Activated CD4-positive, CD25-positive, alpha-beta regulatory T cell treated with anti-CD3 and anti-CD28 coated beads, Interleukin-2, amount 50 U/mL, for 24 hours (primary cell): ENCODE data around the gene RAB15.

Experiments used
- ATAC-seq, 2 donors: fragments of 150-1000 bp; cut with Tn5 transposase; one replicate each; pipeline ENCODE4 v1.10.0; 2021; ENCODE audit warnings: mild to moderate bottlenecking in 1 of 2, moderate library complexity in 1 of 2

The RAB15 gene

DNA sequence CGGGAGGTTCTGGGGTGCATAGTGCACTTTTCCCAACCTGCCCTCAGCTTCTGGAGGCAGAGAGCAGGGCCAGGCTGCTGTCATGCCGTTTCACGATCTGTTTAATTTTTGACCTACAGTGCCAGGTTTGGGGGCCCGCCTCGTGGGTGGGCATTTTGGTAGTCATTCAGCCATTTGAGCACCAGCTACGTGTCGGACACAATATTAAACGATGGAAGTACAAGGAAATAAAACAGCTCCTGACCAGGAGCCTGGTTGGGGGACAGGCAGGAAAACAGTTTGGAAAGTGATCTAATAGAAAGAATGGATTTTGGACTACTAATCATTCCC is 15.3 kb upstream of the RAB15 start:
- ATAC-seq, result no peak

DNA sequence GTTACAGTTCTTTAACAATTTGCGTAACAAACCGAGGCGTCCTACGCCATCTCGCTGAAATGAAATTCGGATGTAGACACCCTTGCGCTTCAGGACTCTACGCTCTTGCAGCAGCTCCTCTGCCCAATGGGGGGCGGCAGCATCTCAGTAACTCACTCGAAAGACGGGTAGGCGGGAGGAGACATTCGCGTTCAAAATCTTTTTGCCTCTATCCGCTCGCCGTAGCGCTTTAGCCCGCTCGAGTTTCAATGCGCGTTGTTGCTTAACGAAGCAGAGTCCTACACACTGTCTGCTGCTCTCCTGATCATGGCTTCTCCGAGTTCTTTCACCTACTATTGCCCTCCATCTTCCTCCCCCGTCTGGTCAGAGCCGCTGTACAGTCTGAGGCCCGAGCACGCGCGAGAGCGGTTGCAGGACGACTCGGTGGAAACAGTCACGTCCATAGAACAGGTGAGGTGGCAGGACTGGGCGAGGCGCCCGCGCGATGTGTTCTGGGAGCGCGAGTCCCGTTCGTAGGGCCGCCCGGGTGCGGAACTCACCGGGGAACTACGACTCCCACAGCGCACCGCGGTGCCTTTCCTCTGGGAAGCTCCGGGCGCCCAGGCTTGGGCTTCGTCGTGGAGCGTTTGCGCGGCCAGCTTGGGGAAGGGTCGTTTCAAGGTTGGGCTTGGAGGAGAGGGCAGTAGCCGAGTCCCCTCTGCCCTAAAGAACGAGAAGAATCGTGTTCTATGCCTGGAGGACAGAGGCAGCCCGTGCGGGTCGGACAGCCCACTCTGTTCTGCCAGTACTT is 14.7 kb upstream of the RAB15 start, which contains the start of gene FNTB:
FNTB (plus strand) TSS at position 248 of the 790 bp plus-strand sequence; CDS start at position 307, 59 bp downstream.
- ATAC-seq, result peak; percentile 98 to 99

DNA sequence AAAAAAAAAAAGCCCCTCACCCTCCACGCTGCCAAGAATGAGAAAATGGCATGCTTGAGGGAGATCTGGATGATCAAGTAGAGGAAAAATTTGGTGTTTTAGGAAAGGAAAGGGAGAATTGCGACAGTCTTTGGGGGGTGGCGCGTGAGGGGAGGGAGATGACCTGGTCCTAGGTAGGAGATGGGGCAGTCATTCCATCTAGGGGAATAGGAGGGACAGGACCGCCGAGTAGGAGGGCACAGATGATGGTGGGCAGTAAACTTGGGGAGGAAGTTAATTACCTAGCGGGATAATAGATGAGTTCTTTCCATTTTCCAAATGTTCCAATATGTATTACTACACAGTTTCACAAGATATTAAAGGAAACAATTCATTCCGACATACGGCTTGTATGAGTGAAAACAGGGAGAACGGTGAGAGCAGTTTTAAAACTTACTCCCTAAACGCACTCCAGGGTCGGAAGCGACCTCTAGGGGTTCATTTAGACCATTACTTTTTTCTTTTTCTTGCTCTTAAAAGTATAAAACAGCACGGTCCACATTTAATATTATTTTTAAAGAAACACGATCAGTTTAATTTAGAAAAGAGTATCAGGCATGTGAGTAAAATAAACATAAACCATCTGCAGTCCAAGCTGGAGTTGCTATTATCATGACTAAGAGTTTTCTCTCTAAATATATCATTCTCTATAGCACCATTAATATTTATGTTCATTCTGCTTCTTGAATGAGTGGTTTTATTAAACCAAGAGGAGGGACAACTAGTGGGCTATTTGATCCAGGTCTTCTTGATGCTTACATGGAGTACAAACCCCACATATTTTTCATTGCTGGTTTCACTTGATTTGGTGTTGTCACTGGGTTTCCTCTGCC is 11.5 kb upstream of the RAB15 start:
- ATAC-seq, result no peak

DNA sequence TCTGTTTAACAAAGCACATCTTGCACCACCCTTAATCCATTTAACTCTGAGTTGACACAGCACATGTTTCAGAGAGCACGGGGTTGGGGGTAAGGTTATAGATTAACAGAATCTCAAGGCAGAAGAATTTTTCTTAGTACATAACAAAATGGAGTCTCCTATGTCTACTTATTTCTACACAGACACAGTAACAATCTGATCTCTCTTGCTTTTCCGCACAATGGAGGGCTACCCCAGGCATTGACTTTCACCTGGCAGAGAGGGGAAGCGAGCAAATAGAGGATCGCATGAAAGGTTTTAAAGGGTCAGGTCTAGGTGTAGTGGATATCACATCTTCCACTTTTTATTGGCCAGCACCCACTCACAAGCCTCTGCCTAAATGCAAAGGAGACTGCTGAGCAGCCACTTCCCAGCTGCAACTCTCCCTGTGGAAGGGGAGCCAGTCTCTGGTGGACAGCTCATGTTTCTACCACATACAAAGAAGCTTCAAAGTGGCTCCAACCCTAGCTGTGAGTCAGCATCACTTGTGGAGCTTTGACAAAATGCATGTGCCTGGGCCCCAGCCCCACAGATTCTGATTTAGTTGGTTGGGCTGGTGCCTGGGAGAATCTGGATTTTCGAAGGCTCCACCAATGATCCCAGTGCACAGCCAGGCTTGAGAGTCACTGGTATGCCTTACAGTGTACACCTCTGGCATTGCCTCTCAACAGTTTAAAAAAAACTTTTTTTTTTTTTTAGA is 7.4 kb upstream of the RAB15 start:
- ATAC-seq, result no peak

DNA sequence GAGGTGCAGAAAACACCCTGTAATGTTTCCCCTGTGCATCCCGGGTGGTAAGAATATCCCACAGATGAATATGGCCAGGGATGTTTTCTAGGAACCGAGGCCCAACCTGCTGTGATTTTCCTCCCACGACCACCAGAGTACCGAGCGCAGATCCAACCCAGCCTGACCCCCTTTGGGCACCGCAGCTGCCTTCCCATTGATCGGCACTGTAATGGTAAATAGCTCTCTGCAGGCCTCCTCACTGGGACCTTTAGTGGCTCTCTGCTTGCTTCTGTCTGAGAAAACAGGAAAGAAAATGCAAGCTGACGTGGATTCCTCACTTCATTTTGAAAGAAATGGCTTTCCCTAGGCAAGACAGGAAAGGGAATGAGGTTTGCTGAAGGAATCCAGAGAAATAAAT is 2.4 kb upstream of the RAB15 start:
- ATAC-seq, result no peak

DNA sequence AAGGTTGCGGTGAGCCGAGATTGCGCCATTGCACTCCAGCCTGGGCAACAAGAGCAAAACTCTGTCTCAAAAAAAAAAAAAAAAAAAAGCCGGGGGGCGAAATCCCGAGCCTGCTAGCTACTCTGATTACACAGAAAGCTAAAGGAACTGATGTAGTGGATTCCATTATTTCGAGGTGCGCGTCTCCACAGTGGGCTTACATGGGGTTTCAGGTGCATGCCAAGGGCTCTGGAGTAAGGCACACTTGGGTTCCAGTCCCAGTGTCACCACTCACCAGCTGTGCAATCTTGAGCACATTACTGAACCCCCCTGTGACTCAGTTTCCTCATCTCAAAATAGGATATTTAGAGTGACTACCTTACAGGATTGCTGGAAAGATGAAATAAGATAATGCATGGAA is 1.7 kb upstream of the RAB15 start:
- no peak for ATAC-seq

DNA sequence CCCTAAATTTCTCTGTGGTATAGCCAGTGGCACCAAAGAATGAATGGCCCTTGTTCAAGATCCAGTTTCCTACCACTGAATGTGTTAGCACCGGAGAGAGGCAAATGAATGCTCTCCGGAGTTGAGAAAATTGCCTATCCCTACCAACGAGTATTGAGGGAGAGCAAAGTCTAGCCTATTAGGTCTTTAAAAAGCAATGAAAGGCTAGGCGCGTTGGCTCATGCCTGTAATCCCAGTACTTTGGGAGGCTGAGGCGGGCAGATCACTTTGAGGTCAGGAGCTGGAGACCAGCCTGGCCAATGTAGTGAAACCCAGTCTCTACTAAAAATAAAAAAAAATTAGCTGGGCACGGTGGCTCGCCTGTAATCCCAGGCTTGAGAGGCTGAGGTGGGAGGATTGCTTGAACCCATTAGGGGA is 898 bp upstream of the RAB15 start:
- no peak for ATAC-seq

DNA sequence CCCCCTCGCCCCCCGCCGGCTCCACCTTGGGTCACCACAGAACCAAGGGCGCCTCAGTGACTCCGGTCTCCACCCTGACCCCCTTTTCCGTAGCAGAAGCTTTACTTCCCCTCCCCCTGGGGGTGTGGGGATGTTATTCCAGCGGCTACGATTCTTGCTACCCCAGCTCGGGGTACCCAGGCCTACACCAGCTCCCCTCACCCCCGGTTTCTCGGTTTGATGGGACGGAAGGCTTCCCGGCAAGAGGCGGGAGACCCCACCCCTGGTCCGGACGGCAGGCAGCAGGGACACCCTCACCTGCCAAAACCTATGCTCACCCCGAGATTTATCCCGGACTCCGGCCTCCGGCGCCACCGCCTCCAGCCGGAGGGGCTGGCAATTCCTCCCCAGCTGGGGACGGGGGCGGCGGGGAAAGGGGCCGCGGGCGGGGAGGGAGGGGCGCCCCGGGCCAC is 619 bp downstream of the RAB15 start:
- no peak for ATAC-seq

DNA sequence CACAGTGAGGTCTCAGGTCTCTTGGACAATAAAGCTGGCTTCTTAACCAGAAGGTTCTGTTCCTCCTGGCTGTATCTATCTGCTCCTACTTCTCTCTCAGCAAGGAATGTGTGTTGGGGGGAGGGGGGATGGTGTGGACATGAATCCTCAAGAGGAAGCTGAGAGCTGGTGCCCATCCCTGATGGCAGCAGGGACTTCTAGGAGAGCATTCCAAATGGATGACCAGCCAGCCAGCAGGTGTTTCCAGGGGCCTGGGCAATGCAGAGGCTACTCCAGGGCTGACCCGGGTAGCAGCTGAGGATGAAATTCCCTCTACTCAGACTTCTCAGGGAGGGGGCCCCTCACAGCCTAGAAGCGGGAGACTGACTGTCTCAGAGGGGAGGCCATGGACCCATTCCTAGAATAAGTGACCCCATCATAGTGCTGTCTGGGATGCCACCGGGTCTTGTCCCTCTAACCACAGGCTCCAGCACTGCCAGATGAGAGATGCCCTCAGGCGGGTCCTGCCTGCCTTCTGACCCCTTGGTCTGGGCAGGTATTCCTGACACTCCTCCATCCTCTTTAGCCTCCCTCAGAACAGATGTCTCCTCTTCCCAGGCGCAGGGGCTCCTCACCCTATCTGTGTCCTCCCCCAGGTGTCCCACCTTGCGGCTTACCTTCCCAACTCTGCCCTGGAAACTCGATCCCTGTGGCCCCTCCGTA is 1.2 kb downstream of the RAB15 start:
- no peak for ATAC-seq

DNA sequence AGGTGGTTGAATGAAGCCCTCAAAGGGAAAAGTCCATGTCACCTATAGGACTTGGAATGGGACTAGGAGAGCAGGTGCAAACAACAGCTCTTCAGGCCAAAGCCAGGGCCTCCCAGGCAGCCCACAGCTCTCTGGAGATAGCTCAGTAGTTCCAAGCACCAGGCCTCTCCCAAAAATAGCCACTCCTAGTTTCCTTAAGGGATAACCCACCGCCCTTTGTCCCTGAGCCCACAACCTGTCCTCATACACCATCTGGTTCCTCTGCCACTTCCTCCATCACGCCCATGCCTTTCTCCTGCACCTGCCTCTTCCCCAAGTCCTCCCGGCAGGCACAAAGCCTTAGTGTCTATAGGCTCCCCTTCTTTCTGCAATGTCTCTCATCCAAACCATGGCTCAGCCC is 2.1 kb downstream of the RAB15 start:
- no peak for ATAC-seq

DNA sequence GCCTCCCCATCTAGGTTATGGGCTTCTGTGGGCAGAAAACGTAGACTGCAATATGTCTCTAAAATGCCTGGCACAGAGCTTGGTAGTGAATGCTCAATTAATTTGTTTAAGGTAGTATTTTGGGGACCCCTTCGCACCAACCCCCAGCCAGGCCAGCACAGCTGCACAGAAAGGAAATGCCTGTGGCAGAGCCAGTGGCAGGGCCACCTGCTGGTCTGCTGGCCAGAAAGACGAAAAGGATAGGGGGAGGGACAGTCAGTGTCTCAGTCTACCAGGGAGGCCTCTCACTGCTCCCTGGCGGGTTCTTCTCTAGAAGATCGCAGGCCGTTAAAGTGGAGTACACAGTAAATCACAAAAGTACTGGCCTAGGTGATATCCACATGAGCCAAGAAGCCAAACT is 3.5 kb downstream of the RAB15 start:
- no peak for ATAC-seq

DNA sequence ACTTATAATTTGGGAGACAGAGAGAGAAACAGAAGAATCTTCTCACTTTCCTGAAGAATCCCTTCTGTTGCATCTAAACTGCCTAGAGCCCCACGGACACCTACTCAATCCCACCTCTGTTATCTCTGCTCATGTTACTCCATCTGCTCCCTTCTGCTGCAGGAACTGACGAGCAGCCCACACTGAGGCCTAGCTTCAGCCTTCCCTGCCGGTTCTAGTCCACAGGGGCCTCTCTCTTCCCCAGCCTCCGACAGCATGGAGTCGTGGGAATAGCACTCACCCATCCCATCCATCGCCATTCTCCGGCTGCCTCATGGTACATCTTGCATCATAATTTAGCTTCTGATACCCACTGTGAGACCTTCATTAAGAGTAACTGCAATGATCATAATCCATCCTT is 4.0 kb downstream of the RAB15 start:
- ATAC-seq, result no peak

DNA sequence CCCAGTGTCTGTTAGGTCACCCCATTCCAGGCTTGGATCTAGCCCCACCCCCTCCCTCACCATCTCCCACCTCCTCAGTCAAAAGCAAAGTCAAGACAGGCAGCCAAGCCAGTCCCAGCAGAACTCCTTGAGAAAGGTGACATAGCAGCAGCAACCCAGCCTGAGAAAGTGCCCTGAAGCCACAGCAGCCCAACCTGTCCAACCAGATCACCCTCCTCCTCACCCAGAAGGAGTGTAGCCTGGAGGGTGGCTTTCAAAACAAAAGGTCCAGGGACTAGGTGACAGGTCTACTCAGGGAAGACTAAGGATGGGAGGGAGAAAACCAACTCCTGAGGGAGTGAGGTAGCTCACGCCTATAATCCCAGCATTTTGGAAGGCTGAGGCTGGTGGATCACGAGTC is 5.2 kb downstream of the RAB15 start:
- ATAC-seq, result no peak

DNA sequence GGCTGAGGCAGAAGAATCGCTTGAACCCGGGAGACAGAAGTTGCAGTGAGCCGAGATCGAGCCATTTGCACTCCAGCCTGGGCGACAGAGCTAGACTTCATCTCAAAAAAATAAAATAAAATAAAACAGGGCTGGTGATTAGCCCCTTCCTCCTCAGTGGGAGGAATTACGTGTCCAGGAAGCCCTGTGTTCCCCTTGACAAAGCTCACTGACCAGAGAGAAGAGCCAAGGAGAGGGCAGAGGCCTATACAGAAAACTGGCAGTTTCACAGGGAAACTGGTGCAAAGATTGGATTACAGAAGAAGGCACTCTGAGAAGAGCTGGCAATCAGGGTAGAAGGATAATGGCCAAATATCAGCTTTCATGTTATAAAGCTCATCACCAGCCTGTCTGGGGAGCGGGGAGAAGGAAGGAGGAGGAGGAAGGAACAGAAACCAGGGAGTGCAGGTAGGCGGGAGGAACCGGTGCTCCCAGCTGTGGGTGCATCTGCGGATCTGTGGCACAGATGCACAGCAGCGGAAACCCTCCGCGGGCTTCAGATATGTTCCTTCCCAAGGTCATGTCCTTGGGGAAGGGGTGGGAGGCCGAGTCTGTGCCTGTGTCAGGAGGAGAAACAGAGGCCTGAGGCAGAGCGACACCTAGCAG is 6.7 kb downstream of the RAB15 start:
- no peak for ATAC-seq

DNA sequence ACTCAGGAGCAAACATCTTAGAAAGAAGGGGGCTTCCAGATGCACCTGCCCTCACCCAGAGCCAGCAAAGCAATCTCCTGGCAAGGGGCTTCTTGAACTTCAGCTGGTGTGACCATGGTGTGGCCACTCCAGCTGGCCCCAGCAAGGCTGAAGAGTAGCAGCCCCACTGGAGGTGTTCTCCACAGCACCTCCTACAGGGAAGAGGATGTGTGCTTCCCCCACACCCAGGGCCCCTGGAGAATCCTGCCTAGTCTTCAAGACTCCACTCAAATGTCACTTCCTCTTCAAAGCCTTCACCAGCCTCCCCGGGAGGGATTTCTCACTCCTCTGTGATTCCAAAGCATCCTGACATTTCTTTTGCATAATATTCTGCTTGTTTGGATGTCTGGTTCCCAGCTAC is 8.5 kb downstream of the RAB15 start:
- ATAC-seq, result no peak

DNA sequence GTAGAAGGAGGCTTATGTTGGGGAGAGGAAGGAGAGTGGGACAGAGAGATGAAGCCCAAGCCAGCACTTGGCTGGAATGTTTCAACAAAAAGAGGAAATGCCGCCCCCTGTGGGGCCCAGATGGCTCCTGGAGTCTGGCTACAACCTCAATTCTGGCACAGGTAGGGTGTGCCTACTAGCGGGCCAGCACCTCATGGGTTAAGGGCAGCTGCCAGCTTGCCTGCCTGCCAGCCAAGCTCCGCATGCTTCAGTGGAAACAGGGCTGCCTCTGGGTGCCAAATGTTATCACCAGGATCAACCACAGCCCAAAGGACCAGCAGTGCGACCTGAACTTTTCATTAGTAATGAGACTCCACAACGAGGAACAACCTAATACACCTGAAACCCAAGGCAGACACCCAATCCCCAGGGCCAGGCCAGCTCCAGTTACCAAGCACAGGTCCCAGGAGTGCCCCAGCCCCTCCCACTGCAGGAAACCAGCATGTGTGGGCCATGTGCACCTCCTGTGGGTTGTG is 11.3 kb downstream of the RAB15 start:
- no peak for ATAC-seq

DNA sequence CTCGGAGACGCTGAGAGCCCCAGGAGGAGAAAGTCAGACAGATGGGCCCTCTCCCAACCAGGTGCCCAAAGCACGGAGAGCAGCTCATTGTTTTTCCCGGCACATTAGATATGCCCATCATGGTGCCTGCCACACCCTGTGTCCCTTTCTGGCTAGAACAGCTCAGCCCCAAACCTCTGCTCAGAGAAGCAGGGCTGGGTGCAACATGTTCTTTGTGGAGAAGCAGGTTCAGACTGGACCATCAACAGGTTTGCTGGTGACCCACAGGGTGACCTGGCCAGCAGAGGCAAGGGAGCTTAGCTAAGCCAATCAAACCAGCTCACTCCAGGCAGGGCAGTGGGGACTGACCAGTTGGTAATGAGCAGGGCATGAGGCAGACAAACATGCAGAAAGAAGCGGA is 13.4 kb downstream of the RAB15 start:
- no peak for ATAC-seq

DNA sequence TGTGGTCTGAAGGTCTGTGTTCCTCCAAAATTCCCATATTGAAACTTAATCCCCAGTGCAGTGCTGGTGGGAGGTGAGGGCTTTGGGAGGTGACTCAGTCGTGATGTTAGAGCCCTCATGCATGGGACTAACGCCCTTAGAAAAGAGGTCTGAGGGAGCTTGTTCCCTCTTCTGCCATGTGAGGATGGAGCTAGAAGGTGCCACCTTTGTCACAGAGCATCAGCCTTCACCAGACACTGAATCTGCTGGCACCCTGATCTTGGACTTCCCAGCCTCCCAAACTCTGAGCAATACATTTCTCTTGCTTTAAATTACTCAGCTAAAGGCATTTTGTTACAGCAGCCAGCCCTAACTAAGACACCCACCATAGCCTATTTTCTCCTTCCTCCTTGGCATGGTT is 13.9 kb downstream of the RAB15 start:
- no peak for ATAC-seq

DNA sequence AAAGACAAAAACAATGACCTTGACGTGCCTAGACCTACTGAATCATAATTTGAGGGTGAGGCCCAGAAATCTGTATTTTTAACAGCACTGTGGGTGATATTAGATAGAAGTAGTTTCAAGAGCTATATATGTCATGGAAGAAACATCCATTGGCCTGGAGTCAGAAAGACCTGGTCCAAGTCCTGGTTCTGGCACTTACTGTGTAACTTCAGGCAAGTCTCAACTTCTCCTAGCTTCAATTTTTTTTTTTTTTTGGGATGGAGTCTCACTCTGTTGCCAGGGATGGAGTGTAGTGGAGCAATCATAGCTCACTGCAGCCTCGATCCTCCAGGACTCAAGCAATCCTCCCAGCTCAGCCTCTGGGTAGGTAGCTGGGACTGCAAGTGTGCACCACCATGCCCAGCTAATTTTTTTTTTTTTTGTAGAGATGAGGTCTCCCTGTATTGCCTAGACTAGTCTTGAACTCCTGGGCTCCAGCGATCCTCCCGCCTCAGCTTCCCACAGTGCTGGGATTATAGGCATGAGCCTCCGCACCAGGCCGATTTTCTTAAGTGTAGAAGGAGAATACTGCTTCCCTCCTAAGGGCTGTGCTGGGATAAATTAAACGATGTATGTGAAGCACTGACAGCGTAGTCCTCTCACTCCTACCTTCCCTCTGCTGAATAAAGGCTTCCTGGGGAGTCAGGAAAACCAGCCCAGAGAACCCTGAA is 15.3 kb downstream of the RAB15 start:
- no peak for ATAC-seq

DNA sequence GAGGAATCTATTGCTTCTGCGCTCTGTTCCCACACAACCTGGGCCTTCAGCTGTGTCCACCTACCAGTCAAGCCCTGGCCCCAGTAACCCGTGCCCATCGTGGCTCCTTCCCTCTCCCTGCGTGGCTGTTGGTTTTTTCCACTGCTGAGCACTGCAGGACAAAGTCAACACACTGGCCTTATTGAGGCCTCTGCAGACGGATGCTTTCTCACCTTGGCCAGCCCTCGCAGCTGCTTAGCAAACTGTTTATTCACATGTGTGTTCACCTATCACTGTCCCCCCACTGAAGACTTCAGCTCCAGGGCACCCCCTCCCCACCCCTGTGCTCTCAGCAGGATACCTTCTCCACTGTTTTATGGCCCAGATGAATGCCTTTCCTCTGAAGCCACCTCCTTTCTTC is 16.8 kb downstream of the RAB15 start:
- no peak for ATAC-seq
